GM23338 (cell line): ENCODE results near the gene DIAPH1. TPM values are rescaled to one million over a fixed set of nuclear protein-coding genes. Genes with fewer than 3 reads are reported as not detected.

Experiments
- ATAC-seq: fragments of 200-7000 bp; cut with Tn5 transposase; 3 replicates; pipeline ENCODE4 v1.9.1; 2020
- DNase-seq: peaks from one replicate; pipeline ENCODE4 v3.0.0-alpha.2; 2015; ENCODE audit warnings: low spot score
- H2AFZ ChIP-seq: fragments of 200-600 bp; sonication (generic); 2 replicates; pipeline ENCODE4 v1.8.0; 2016; ENCODE audit warnings: antibody characterized with exemption, mild to moderate bottlenecking, moderate library complexity
- H3F3A ChIP-seq: fragments of 200-600 bp; sonication (generic); replicated peaks from 2 replicates; pipeline ENCODE4 v1.8.0; 2017; ENCODE audit warnings: antibody characterized with exemption, mixed run types, low read depth
- H3K27ac ChIP-seq: fragments of 200-600 bp; sonication (generic); 2 replicates; pipeline ENCODE4 v1.6.1; 2016; ENCODE audit warnings: low read depth
- H3K27me3 ChIP-seq: fragments of 200-600 bp; sonication (generic); 2 replicates; pipeline ENCODE4 v1.8.0; 2016; ENCODE audit warnings: mild to moderate bottlenecking, mixed run types, moderate library complexity; ENCODE audit not compliant: insufficient read depth
- H3K36me3 ChIP-seq: fragments of 200-600 bp; sonication (generic); 2 replicates; pipeline ENCODE4 v1.8.0; 2016; ENCODE audit warnings: mild to moderate bottlenecking; ENCODE audit not compliant: insufficient read depth
- H3K4me1 ChIP-seq: fragments of 200-600 bp; sonication (generic); 2 replicates; pipeline ENCODE4 v1.8.0; 2016; ENCODE audit warnings: mild to moderate bottlenecking, moderate library complexity; ENCODE audit not compliant: insufficient read depth
- H3K4me2 ChIP-seq: fragments of 200-600 bp; sonication (generic); 2 replicates; pipeline ENCODE4 v1.7.1; 2017; ENCODE audit warnings: mixed run types
- H3K4me3 ChIP-seq: fragments of 200-600 bp; sonication (generic); 2 replicates; pipeline ENCODE4 v1.6.1; 2016; ENCODE audit warnings: mixed run types
- H3K79me2 ChIP-seq: fragments of 200-600 bp; sonication (generic); replicated peaks from 2 replicates; pipeline ENCODE4 v1.8.0; 2017; ENCODE audit warnings: mild to moderate bottlenecking; ENCODE audit not compliant: insufficient read depth
- H3K9me2 ChIP-seq: fragments of 200-600 bp; sonication (generic); 2 replicates; pipeline ENCODE4 v1.8.0; 2017; ENCODE audit not compliant: insufficient read depth
- H4K20me1 ChIP-seq: fragments of 200-600 bp; sonication (generic); replicated peaks from 2 replicates; pipeline ENCODE4 v1.8.0; 2017; ENCODE audit warnings: mild to moderate bottlenecking; ENCODE audit not compliant: insufficient read depth
- H3K27ac Mint-ChIP-seq: 2 replicates; pipeline ENCODE4 v1.8.0; 2020; ENCODE audit warnings: inconsistent platforms, mild to moderate bottlenecking, moderate library complexity, mixed read lengths
- H3K27me3 Mint-ChIP-seq: 3 replicates; pipeline ENCODE4 v1.8.0; 2022; ENCODE audit warnings: low read depth, mild to moderate bottlenecking, moderate library complexity, mixed read lengths, inconsistent platforms; ENCODE audit not compliant: insufficient read depth, poor library complexity
- H3K36me3 Mint-ChIP-seq: 3 replicates; pipeline ENCODE4 v1.8.0; 2021; ENCODE audit warnings: low read depth, mild to moderate bottlenecking, inconsistent platforms, moderate library complexity, mixed read lengths
- H3K4me1 Mint-ChIP-seq: 3 replicates; pipeline ENCODE4 v1.8.0; 2020; ENCODE audit warnings: mild to moderate bottlenecking, inconsistent platforms, mixed read lengths
- H3K4me3 Mint-ChIP-seq: 3 replicates; pipeline ENCODE4 v1.8.0; 2021; ENCODE audit warnings: moderate library complexity, mild to moderate bottlenecking, inconsistent platforms, mixed read lengths
- H3K9me3 Mint-ChIP-seq: 3 replicates; pipeline ENCODE4 v1.8.0; 2020; ENCODE audit warnings: moderate library complexity, mild to moderate bottlenecking, inconsistent platforms, mixed read lengths
- CREB1 ChIP-seq: fragments of 250-450 bp; sonication (Bioruptor Pico); IDR thresholded peaks from 2 replicates; pipeline ENCODE4 v1.5.0; 2020; ENCODE audit warnings: low read depth, mild to moderate bottlenecking, moderate library complexity
- EZH2 ChIP-seq: fragments of 200-600 bp; sonication (generic); IDR thresholded peaks from one replicate; pipeline ENCODE4 v1.8.0; 2017; ENCODE audit warnings: antibody characterized with exemption, mild to moderate bottlenecking, low read depth; ENCODE audit not compliant: unreplicated experiment
- EZH2phosphoT487 ChIP-seq: fragments of 200-600 bp; sonication (generic); IDR thresholded peaks from one replicate; pipeline ENCODE4 v1.8.1; 2018; ENCODE audit warnings: antibody characterized with exemption; ENCODE audit not compliant: unreplicated experiment
- NANOG ChIP-seq: IDR thresholded peaks from 2 replicates; pipeline ENCODE4 v1.6.1; 2016; ENCODE audit warnings: antibody characterized with exemption, borderline replicate concordance
- POLR2AphosphoS5 ChIP-seq: IDR thresholded peaks from 2 replicates; pipeline ENCODE4 v1.6.1; 2016; ENCODE audit warnings: antibody characterized with exemption, low read depth
- ZNF114 ChIP-seq: fragments of 250-450 bp; sonication (Bioruptor Pico); IDR thresholded peaks from 2 replicates; pipeline ENCODE4 v1.5.0; 2020; ENCODE audit warnings: mild to moderate bottlenecking, moderate library complexity
- ZNF331 ChIP-seq: fragments of 250-450 bp; sonication (Bioruptor Pico); IDR thresholded peaks from 2 replicates; pipeline ENCODE4 v1.5.0; 2020; ENCODE audit warnings: low read depth, mild to moderate bottlenecking, moderate library complexity
- polyA plus RNA-seq: library from polyadenylated mRNA; unstranded; fragments of >200 nt; fragmentation: Nextera tagmentation; extraction: Ambion mirVana; gene quantifications from 2 replicates; pipeline ENCODE4 v1.2.1, GENCODE V29; 2016
- total RNA-seq: library from RNA; depleted of rRNA; stranded (reverse); fragments of >200 nt; shearing (Covaris generic); gene quantifications from 2 replicates; pipeline ENCODE4 v1.2.3, GENCODE V29; 2014
- TF ChIP-seq, protein P1 (sequence below): fragments of 250-450 bp; sonication (Bioruptor Pico); IDR thresholded peaks from 2 replicates; pipeline ENCODE4 v1.5.0; 2020; ENCODE audit warnings: mild to moderate bottlenecking, moderate library complexity
- TF ChIP-seq, protein P2 (sequence below), 2 experiments: fragments of 200-600 bp in 1 of 2; sonication (generic) in 1 of 2; conservative IDR thresholded peaks; 2 replicates each; pipeline versions ENCODE4 v1.5.1 to v1.6.1; 2016 to 2017; ENCODE audit warnings: antibody characterized with exemption in 2 of 2, low read depth in 2 of 2, mild to moderate bottlenecking in 2 of 2, moderate library complexity in 1 of 2
- TF ChIP-seq, protein P3 (sequence below): IDR thresholded peaks from 2 replicates; pipeline ENCODE4 v1.6.1; 2016; ENCODE audit warnings: antibody characterized with exemption
- TF ChIP-seq, protein P4 (sequence below): IDR thresholded peaks from one replicate; pipeline ENCODE4 v1.6.1; 2018; ENCODE audit warnings: antibody characterized with exemption; ENCODE audit not compliant: unreplicated experiment

The DIAPH1 gene
- total and polyA plus RNA-seq, 2 experiments from 2014 or later: 42.9 to 104 TPM

DNA sequence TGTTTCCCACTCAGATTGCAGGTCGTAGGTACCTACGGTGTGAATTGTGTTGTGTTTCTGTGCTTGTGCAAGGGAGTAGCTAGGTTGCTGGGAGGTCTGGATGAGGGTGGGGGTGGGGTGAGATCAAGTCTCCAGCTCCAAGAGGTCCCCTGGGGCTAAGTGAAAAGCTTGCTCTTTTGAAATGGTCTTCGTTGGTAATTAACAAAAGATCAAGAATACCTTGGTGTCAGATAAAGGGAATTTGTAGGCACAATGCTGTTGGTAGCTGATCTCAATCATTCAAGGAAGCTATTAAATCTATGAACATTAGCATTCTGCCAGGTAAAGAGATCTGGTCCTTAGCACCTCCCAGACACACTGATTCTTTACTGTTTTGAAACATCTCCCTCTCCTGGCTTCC, 134.9 kb downstream of the DIAPH1 start (continued):
- TF ChIP-seq, protein P1, sequence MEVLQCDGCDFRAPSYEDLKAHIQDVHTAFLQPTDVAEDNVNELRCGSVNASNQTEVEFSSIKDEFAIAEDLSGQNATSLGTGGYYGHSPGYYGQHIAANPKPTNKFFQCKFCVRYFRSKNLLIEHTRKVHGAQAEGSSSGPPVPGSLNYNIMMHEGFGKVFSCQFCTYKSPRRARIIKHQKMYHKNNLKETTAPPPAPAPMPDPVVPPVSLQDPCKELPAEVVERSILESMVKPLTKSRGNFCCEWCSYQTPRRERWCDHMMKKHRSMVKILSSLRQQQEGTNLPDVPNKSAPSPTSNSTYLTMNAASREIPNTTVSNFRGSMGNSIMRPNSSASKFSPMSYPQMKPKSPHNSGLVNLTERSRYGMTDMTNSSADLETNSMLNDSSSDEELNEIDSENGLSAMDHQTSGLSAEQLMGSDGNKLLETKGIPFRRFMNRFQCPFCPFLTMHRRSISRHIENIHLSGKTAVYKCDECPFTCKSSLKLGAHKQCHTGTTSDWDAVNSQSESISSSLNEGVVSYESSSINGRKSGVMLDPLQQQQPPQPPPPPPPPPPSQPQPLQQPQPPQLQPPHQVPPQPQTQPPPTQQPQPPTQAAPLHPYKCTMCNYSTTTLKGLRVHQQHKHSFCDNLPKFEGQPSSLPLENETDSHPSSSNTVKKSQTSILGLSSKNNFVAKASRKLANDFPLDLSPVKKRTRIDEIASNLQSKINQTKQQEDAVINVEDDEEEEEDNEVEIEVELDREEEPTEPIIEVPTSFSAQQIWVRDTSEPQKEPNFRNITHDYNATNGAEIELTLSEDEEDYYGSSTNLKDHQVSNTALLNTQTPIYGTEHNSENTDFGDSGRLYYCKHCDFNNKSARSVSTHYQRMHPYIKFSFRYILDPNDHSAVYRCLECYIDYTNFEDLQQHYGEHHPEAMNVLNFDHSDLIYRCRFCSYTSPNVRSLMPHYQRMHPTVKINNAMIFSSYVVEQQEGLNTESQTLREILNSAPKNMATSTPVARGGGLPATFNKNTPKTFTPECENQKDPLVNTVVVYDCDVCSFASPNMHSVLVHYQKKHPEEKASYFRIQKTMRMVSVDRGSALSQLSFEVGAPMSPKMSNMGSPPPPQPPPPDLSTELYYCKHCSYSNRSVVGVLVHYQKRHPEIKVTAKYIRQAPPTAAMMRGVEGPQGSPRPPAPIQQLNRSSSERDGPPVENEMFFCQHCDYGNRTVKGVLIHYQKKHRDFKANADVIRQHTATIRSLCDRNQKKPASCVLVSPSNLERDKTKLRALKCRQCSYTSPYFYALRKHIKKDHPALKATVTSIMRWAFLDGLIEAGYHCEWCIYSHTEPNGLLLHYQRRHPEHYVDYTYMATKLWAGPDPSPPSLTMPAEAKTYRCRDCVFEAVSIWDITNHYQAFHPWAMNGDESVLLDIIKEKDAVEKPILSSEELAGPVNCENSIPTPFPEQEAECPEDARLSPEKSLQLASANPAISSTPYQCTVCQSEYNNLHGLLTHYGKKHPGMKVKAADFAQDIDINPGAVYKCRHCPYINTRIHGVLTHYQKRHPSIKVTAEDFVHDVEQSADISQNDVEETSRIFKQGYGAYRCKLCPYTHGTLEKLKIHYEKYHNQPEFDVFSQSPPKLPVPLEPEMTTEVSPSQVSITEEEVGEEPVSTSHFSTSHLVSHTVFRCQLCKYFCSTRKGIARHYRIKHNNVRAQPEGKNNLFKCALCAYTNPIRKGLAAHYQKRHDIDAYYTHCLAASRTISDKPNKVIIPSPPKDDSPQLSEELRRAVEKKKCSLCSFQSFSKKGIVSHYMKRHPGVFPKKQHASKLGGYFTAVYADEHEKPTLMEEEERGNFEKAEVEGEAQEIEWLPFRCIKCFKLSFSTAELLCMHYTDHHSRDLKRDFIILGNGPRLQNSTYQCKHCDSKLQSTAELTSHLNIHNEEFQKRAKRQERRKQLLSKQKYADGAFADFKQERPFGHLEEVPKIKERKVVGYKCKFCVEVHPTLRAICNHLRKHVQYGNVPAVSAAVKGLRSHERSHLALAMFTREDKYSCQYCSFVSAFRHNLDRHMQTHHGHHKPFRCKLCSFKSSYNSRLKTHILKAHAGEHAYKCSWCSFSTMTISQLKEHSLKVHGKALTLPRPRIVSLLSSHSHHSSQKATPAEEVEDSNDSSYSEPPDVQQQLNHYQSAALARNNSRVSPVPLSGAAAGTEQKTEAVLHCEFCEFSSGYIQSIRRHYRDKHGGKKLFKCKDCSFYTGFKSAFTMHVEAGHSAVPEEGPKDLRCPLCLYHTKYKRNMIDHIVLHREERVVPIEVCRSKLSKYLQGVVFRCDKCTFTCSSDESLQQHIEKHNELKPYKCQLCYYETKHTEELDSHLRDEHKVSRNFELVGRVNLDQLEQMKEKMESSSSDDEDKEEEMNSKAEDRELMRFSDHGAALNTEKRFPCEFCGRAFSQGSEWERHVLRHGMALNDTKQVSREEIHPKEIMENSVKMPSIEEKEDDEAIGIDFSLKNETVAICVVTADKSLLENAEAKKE: no peak
- TF ChIP-seq NANOG (no peak), EZH2phosphoT487 (no peak)
- TF ChIP-seq, protein P2, sequence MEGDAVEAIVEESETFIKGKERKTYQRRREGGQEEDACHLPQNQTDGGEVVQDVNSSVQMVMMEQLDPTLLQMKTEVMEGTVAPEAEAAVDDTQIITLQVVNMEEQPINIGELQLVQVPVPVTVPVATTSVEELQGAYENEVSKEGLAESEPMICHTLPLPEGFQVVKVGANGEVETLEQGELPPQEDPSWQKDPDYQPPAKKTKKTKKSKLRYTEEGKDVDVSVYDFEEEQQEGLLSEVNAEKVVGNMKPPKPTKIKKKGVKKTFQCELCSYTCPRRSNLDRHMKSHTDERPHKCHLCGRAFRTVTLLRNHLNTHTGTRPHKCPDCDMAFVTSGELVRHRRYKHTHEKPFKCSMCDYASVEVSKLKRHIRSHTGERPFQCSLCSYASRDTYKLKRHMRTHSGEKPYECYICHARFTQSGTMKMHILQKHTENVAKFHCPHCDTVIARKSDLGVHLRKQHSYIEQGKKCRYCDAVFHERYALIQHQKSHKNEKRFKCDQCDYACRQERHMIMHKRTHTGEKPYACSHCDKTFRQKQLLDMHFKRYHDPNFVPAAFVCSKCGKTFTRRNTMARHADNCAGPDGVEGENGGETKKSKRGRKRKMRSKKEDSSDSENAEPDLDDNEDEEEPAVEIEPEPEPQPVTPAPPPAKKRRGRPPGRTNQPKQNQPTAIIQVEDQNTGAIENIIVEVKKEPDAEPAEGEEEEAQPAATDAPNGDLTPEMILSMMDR (conservative IDR thresholded peaks at IDR 0.05; ENCODE audit: low read depth in 2 of 2): no peak
- TF ChIP-seq, protein P3, sequence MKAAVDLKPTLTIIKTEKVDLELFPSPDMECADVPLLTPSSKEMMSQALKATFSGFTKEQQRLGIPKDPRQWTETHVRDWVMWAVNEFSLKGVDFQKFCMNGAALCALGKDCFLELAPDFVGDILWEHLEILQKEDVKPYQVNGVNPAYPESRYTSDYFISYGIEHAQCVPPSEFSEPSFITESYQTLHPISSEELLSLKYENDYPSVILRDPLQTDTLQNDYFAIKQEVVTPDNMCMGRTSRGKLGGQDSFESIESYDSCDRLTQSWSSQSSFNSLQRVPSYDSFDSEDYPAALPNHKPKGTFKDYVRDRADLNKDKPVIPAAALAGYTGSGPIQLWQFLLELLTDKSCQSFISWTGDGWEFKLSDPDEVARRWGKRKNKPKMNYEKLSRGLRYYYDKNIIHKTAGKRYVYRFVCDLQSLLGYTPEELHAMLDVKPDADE: no peak

DNA sequence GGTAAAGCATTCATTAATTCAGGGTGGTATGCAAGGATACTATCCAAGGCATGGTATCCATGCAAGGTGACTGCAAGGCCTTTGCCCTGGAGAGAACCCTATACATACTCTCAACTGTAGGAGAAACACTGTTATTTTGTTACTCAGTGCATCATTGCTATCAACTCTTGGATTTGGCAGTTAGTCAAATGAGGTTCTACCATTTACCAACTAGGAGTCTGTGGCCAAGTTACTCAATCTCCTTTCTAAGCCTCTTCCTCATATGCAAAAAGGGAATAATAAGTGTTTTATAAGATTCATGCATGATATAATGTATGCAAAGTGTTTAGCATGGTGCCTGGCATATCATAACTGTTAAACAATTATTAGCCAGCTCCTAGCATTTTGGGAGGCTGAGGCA, 139.0 kb downstream of the DIAPH1 start:
- H4K20me1 ChIP-seq: peaks cover 19% of the 10 kb centered on the region

More for the DNA sequence above, 139.0 kb downstream of the DIAPH1 start:
- ATAC-seq (no peak), DNase-seq (no peak)
- Histone ChIP-seq H3F3A (0 out of 2 replicates have a peak, but pooled peaks cover 4% of the 10 kb centered on the region), H2AFZ (no peak overlapping the region), H3K27ac (no peak overlapping the region), H3K4me1 (peaks cover 20% of the 10 kb centered on the region), H3K4me2 (no peak overlapping the region), H3K9me2 (no peaks in the 10 kb centered on the region), H3K27me3 (peaks cover 32% of the 10 kb centered on the region), H3K79me2 (peaks cover 4% of the 10 kb centered on the region), H3K36me3 (no peaks in the 10 kb centered on the region), H3K4me3 (no peak overlapping the region)
- Mint-ChIP-seq H3K4me3 (no peak overlapping the region), H3K4me1 (peaks cover 41% of the 10 kb centered on the region), H3K36me3 (peaks cover 26% of the 10 kb centered on the region), H3K9me3 (peaks cover 26% of the 10 kb centered on the region), H3K27ac (no peak overlapping the region), H3K27me3 (peaks cover 30% of the 10 kb centered on the region)
- TF ChIP-seq NANOG (no peak), CREB1 (CRISPR knock-in tag) (no peak), POLR2AphosphoS5 (no peak), ZNF114 (no peak), EZH2 (no peak), ZNF331 (no peak), EZH2phosphoT487 (no peak)
- TF ChIP-seq, protein P4, sequence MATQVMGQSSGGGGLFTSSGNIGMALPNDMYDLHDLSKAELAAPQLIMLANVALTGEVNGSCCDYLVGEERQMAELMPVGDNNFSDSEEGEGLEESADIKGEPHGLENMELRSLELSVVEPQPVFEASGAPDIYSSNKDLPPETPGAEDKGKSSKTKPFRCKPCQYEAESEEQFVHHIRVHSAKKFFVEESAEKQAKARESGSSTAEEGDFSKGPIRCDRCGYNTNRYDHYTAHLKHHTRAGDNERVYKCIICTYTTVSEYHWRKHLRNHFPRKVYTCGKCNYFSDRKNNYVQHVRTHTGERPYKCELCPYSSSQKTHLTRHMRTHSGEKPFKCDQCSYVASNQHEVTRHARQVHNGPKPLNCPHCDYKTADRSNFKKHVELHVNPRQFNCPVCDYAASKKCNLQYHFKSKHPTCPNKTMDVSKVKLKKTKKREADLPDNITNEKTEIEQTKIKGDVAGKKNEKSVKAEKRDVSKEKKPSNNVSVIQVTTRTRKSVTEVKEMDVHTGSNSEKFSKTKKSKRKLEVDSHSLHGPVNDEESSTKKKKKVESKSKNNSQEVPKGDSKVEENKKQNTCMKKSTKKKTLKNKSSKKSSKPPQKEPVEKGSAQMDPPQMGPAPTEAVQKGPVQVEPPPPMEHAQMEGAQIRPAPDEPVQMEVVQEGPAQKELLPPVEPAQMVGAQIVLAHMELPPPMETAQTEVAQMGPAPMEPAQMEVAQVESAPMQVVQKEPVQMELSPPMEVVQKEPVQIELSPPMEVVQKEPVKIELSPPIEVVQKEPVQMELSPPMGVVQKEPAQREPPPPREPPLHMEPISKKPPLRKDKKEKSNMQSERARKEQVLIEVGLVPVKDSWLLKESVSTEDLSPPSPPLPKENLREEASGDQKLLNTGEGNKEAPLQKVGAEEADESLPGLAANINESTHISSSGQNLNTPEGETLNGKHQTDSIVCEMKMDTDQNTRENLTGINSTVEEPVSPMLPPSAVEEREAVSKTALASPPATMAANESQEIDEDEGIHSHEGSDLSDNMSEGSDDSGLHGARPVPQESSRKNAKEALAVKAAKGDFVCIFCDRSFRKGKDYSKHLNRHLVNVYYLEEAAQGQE: no peak
- TF ChIP-seq, protein P3: no peak
